H9 (cell line): ENCODE results near the gene TACC2. TPM values are rescaled to one million over a fixed set of nuclear protein-coding genes. Genes with fewer than 3 reads are reported as not detected.

Source experiments
- DNase-seq: peaks from one replicate; pipeline ENCODE4 v3.0.0-alpha.2; 2017
- H2AFZ ChIP-seq: one replicate; pipeline ENCODE4 v1.6.1; 2013; ENCODE audit warnings: mild to moderate bottlenecking, low read length, control low read depth, moderate library complexity
- H2AK5ac ChIP-seq: 2 replicates; pipeline ENCODE4 v1.6.1; 2013; ENCODE audit warnings: low read length, control low read depth, mixed read lengths; ENCODE audit not compliant: insufficient read length
- H2BK120ac ChIP-seq: one replicate; pipeline ENCODE4 v1.6.1; 2013; ENCODE audit warnings: low read depth, mild to moderate bottlenecking, low read length, control low read depth, inconsistent platforms; ENCODE audit not compliant: poor library complexity, severe bottlenecking
- H2BK12ac ChIP-seq: 2 replicates; pipeline ENCODE4 v1.6.1; 2013; ENCODE audit warnings: low read length, control low read depth, mixed read lengths, low read depth; ENCODE audit not compliant: insufficient read length
- H2BK15ac ChIP-seq: 2 replicates; pipeline ENCODE4 v1.6.1; 2013; ENCODE audit warnings: low read depth, low read length, control low read depth
- H2BK20ac ChIP-seq: one replicate; pipeline ENCODE4 v1.6.1; 2013; ENCODE audit warnings: low read depth, mild to moderate bottlenecking, low read length, control low read depth, inconsistent platforms; ENCODE audit not compliant: poor library complexity, severe bottlenecking
- H2BK5ac ChIP-seq: 2 replicates; pipeline ENCODE4 v1.6.1; 2013; ENCODE audit warnings: low read length, control low read depth, mixed read lengths; ENCODE audit not compliant: insufficient read length
- H3K14ac ChIP-seq: 2 replicates; pipeline ENCODE4 v1.6.1; 2013; ENCODE audit warnings: low read length, control low read depth; ENCODE audit not compliant: insufficient read depth
- H3K18ac ChIP-seq: 2 replicates; pipeline ENCODE4 v1.6.1; 2013; ENCODE audit warnings: low read depth, mild to moderate bottlenecking, mixed read lengths, low read length, control low read depth; ENCODE audit not compliant: insufficient read length
- H3K23ac ChIP-seq: 2 replicates; pipeline ENCODE4 v1.6.1; 2013; ENCODE audit warnings: low read length, control low read depth, mixed read lengths, low read depth; ENCODE audit not compliant: insufficient read length
- H3K23me2 ChIP-seq: 2 replicates; pipeline ENCODE4 v1.6.1; 2013; ENCODE audit warnings: low read depth, mild to moderate bottlenecking, mixed read lengths, low read length, control low read depth; ENCODE audit not compliant: insufficient read length, poor library complexity, severe bottlenecking
- H3K27ac ChIP-seq: 2 replicates; pipeline ENCODE4 v1.5.1; 2013; ENCODE audit warnings: low read length, control low read depth, mixed read lengths, low read depth; ENCODE audit not compliant: insufficient read length
- H3K27me3 ChIP-seq: 2 replicates; pipeline ENCODE4 v1.6.1; 2013; ENCODE audit warnings: low read length, control low read depth, inconsistent platforms; ENCODE audit not compliant: insufficient read depth
- H3K4ac ChIP-seq: 2 replicates; pipeline ENCODE4 v1.6.1; 2013; ENCODE audit warnings: low read depth, mild to moderate bottlenecking, control low read depth, inconsistent platforms, low read length, moderate library complexity
- H3K4me1 ChIP-seq: 2 replicates; pipeline ENCODE4 v1.6.1; 2013; ENCODE audit warnings: low read length, control low read depth, inconsistent platforms; ENCODE audit not compliant: insufficient read depth
- H3K4me2 ChIP-seq: 2 replicates; pipeline ENCODE4 v1.6.1; 2013; ENCODE audit warnings: low read length, control low read depth, mixed read lengths; ENCODE audit not compliant: insufficient read length, insufficient read depth
- H3K56ac ChIP-seq: 2 replicates; pipeline ENCODE4 v1.6.1; 2013; ENCODE audit warnings: low read depth, mild to moderate bottlenecking, mixed read lengths, low read length, control low read depth; ENCODE audit not compliant: insufficient read length
- H3K79me1 ChIP-seq: 2 replicates; pipeline ENCODE4 v1.6.1; 2013; ENCODE audit warnings: low read depth, mild to moderate bottlenecking, moderate library complexity, low read length, control low read depth, inconsistent platforms; ENCODE audit not compliant: insufficient read depth, poor library complexity, severe bottlenecking
- H3K79me2 ChIP-seq: 2 replicates; pipeline ENCODE4 v1.6.1; 2013; ENCODE audit warnings: low read length, control low read depth, inconsistent platforms; ENCODE audit not compliant: insufficient read depth
- H3K9ac ChIP-seq: 2 replicates; pipeline ENCODE4 v1.6.1; 2013; ENCODE audit warnings: low read length, control low read depth, mixed read lengths; ENCODE audit not compliant: insufficient read length; ENCODE audit errors: extremely low read depth
- H3K9me3 ChIP-seq: one replicate; pipeline ENCODE4 v1.6.1; 2013; ENCODE audit warnings: low read depth, low read length, inconsistent platforms; ENCODE audit not compliant: control insufficient read depth
- H3T11ph ChIP-seq: one replicate; pipeline ENCODE4 v1.6.1; 2013; ENCODE audit warnings: mild to moderate bottlenecking, low read length, control low read depth, inconsistent platforms
- H4K20me1 ChIP-seq: one replicate; pipeline ENCODE4 v1.6.1; 2013; ENCODE audit not compliant: control insufficient read depth, insufficient read length, insufficient read depth
- H4K5ac ChIP-seq: 2 replicates; pipeline ENCODE4 v1.6.1; 2013; ENCODE audit warnings: low read depth, mild to moderate bottlenecking, mixed read lengths, low read length, control low read depth; ENCODE audit not compliant: insufficient read length
- H4K8ac ChIP-seq: replicated peaks from 2 replicates; pipeline ENCODE4 v1.6.1; 2013; ENCODE audit warnings: low read length, control low read depth, mixed read lengths, low read depth; ENCODE audit not compliant: insufficient read length
- H4K91ac ChIP-seq: 2 replicates; pipeline ENCODE4 v1.6.1; 2013; ENCODE audit warnings: low read depth, mild to moderate bottlenecking, moderate library complexity, mixed read lengths, low read length, control low read depth; ENCODE audit not compliant: insufficient read length
- H3K27ac Mint-ChIP-seq, 3 experiments: 2 replicates in 2 of 3; 3 replicates in 1 of 3; pipeline ENCODE4 v1.8.0; 2020 to 2021; ENCODE audit warnings: mixed read lengths in 3 of 3, mild to moderate bottlenecking in 1 of 3, moderate library complexity in 1 of 3
- H3K27me3 Mint-ChIP-seq: 2 replicates; pipeline ENCODE4 v1.8.0; 2021; ENCODE audit warnings: low read depth, mild to moderate bottlenecking, moderate library complexity, mixed read lengths
- H3K36me3 Mint-ChIP-seq, 3 experiments: 2 replicates in 2 of 3; 3 replicates in 1 of 3; pipeline ENCODE4 v1.8.0; 2020 to 2021; ENCODE audit warnings: low read depth in 3 of 3, mixed read lengths in 3 of 3; ENCODE audit not compliant: insufficient read depth in 1 of 3
- H3K4me1 Mint-ChIP-seq, 2 experiments: 2 replicates each; pipeline ENCODE4 v1.8.0; 2020; ENCODE audit warnings: mixed read lengths in 2 of 2
- H3K4me3 Mint-ChIP-seq, 2 experiments: 2 replicates in 1 of 2; 3 replicates in 1 of 2; pipeline ENCODE4 v1.8.0; 2020 to 2021; ENCODE audit warnings: mild to moderate bottlenecking in 2 of 2, mixed read lengths in 2 of 2, moderate library complexity in 1 of 2
- H3K9me3 Mint-ChIP-seq, 2 experiments: 2 replicates in 1 of 2; 3 replicates in 1 of 2; pipeline ENCODE4 v1.8.0; 2020; ENCODE audit warnings: mild to moderate bottlenecking in 2 of 2, mixed read lengths in 2 of 2, moderate library complexity in 1 of 2
- WGBS: extraction: QIAGEN DNeasy Blood & Tissue Kit; methylation state at CpG from one replicate; pipeline ENCODE4 v1.1.7; 2013; ENCODE audit warnings: missing lambda C conversion rate, low lambda C conversion rate, mixed read lengths; ENCODE audit not compliant: insufficient read length; ENCODE audit errors: extremely low coverage; 5-methylcytosine and 5-hydroxymethylcytosine counted together
- total RNA-seq: library from RNA; stranded (reverse); gene quantifications from 2 replicates; pipeline ENCODE4 v1.2.1, GENCODE V29; 2021
- TF ChIP-seq, protein P1 (sequence below): fragments of 200-600 bp; sonication (generic); conservative IDR thresholded peaks from 3 replicates; pipeline ENCODE4 v1.8.0; 2021; ENCODE audit warnings: antibody characterized with exemption, mild to moderate bottlenecking

The TACC2 gene
- total RNA-seq, 1 experiment from 2014 or later, result 58.1 TPM

GRCh38 chr10:122170802-122171201 lies 181.8 kb downstream of the TACC2 start:
- H3K23ac ChIP-seq, result no peak overlapping the region
- no peak overlapping the region for H3K4me2 ChIP-seq
- H2BK12ac ChIP-seq, result no peak overlapping the region
- no peak overlapping the region for H3K14ac ChIP-seq
- DNase-seq, result no peak
- no peak overlapping the region for H3K9ac ChIP-seq
- no peak overlapping the region for H2BK15ac ChIP-seq
- no peak overlapping the region for H2AFZ ChIP-seq
- H4K8ac ChIP-seq, result no peak overlapping the region
- H4K91ac ChIP-seq, result no peak overlapping the region
- no CpG with 5 or more reads among the region's 7 CpGs for WGBS
- Mint-ChIP-seq H3K4me1 (peaks cover 84 to 85% of the 10 kb centered on the region in 2 experiments), H3K27me3 (no peaks in the 10 kb centered on the region), H3K27ac (peak overlapping the region; percentile 82 to 99 (median 90)), H3K9me3 (no peaks in the 10 kb centered on the region; a peak in 1 of 5 replicates), H3K4me3 (peak overlapping the region in 1 of 2 experiments; percentile 33; a peak in 3 of 5 replicates), H3K36me3 (peaks cover 0 to 17% (median 12%) of the 10 kb centered on the region in 3 experiments; a peak in 5 of 7 replicates)
- H4K20me1 ChIP-seq, result no peaks in the 10 kb centered on the region
- H3K4me1 ChIP-seq, result peaks cover 4% of the 10 kb centered on the region; the same call in 1 of the 2 replicates
- H3T11ph ChIP-seq, result no peak overlapping the region
- no peak overlapping the region for H2BK20ac ChIP-seq
- no peaks in the 10 kb centered on the region for H3K23me2 ChIP-seq
- TF ChIP-seq, protein P1, sequence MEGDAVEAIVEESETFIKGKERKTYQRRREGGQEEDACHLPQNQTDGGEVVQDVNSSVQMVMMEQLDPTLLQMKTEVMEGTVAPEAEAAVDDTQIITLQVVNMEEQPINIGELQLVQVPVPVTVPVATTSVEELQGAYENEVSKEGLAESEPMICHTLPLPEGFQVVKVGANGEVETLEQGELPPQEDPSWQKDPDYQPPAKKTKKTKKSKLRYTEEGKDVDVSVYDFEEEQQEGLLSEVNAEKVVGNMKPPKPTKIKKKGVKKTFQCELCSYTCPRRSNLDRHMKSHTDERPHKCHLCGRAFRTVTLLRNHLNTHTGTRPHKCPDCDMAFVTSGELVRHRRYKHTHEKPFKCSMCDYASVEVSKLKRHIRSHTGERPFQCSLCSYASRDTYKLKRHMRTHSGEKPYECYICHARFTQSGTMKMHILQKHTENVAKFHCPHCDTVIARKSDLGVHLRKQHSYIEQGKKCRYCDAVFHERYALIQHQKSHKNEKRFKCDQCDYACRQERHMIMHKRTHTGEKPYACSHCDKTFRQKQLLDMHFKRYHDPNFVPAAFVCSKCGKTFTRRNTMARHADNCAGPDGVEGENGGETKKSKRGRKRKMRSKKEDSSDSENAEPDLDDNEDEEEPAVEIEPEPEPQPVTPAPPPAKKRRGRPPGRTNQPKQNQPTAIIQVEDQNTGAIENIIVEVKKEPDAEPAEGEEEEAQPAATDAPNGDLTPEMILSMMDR, result no peak
- H3K79me2 ChIP-seq, result peaks cover 12% of the 10 kb centered on the region; the same call in 1 of the 2 replicates
- H3K56ac ChIP-seq, result no peak overlapping the region
- no peaks in the 10 kb centered on the region for H3K79me1 ChIP-seq
- no peak overlapping the region for H2BK120ac ChIP-seq
- H3K4ac ChIP-seq, result no peak overlapping the region
- no peaks in the 10 kb centered on the region for H3K9me3 ChIP-seq
- no peak overlapping the region for H2AK5ac ChIP-seq
- peak overlapping the region; percentile 63 for H3K18ac ChIP-seq
- H3K27ac ChIP-seq, result no peak overlapping the region
- H3K27me3 ChIP-seq, result no peaks in the 10 kb centered on the region
- no peak overlapping the region for H4K5ac ChIP-seq
- no peak overlapping the region for H2BK5ac ChIP-seq
